Neural cell (in vitro differentiated cells): ENCODE measurements around the gene TPM1. TPM values are rescaled to one million over a fixed set of nuclear protein-coding genes. Genes with fewer than 3 reads are reported as not detected.

Source experiments
- H2AFZ ChIP-seq: fragments of 200-600, 300-800 bp; sonication (generic), shearing (Covaris generic); 2 replicates; pipeline ENCODE4 v1.6.0; 2014; ENCODE audit warnings: low read depth, mild to moderate bottlenecking, antibody characterized with exemption, low read length, moderate library complexity
- H3F3A ChIP-seq: fragments of 200-600 bp; shearing (Covaris generic); 2 replicates; pipeline ENCODE4 v1.6.1; 2016; ENCODE audit warnings: mild to moderate bottlenecking, moderate library complexity, mixed read lengths, antibody characterized with exemption, low read length; ENCODE audit not compliant: insufficient read depth, poor library complexity, severe bottlenecking
- H3K27ac ChIP-seq: fragments of 200-600, 300-800 bp; sonication (generic), shearing (Covaris generic); 2 replicates; pipeline ENCODE4 v1.5.1; 2014; ENCODE audit warnings: mild to moderate bottlenecking, low read length, moderate library complexity
- H3K27me3 ChIP-seq: fragments of 300-800, 200-600 bp; sonication (generic), shearing (Covaris generic); 2 replicates; pipeline ENCODE4 v1.6.0; 2014; ENCODE audit warnings: mild to moderate bottlenecking, low read depth, low read length, moderate library complexity; ENCODE audit not compliant: insufficient read depth
- H3K36me3 ChIP-seq: fragments of 300-800, 200-600 bp; sonication (generic), shearing (Covaris generic); 2 replicates; pipeline ENCODE4 v1.5.1; 2014; ENCODE audit warnings: mild to moderate bottlenecking, antibody characterized with exemption, low read length, moderate library complexity; ENCODE audit not compliant: insufficient read depth
- H3K4me2 ChIP-seq: fragments of 300-800, 200-600 bp; sonication (generic), shearing (Covaris generic); 2 replicates; pipeline ENCODE4 v1.6.0; 2014; ENCODE audit warnings: mild to moderate bottlenecking, low read length
- H3K4me3 ChIP-seq: fragments of 300-800, 200-600 bp; sonication (generic), shearing (Covaris generic); 2 replicates; pipeline ENCODE4 v1.5.1; 2014; ENCODE audit warnings: mild to moderate bottlenecking, low read length, moderate library complexity
- H3K79me2 ChIP-seq: fragments of 200-600 bp; shearing (Covaris generic); replicated peaks from 2 replicates; pipeline ENCODE4 v1.6.0; 2014; ENCODE audit warnings: mild to moderate bottlenecking, low read length, moderate library complexity; ENCODE audit not compliant: insufficient read depth
- H3K9ac ChIP-seq: fragments of 300-800, 200-600 bp; sonication (generic), shearing (Covaris generic); 2 replicates; pipeline ENCODE4 v1.6.1; 2016; ENCODE audit warnings: mild to moderate bottlenecking, low read length, mixed read lengths
- H3K9me2 ChIP-seq: fragments of 200-600 bp; shearing (Covaris generic); 2 replicates; pipeline ENCODE4 v1.6.1; 2016; ENCODE audit warnings: mild to moderate bottlenecking, low read length, mixed read lengths; ENCODE audit not compliant: insufficient read depth
- H3K9me3 ChIP-seq: fragments of 200-600, 300-800 bp; sonication (generic), shearing (Covaris generic); 2 replicates; pipeline ENCODE4 v1.6.1; 2016; ENCODE audit warnings: mild to moderate bottlenecking, mixed run types, low read length, moderate library complexity, mixed read lengths
- H4K20me1 ChIP-seq: fragments of 200-600 bp; shearing (Covaris generic); 2 replicates; pipeline ENCODE4 v1.6.1; 2016; ENCODE audit warnings: mild to moderate bottlenecking, mixed run types; ENCODE audit not compliant: insufficient read depth
- CTCF ChIP-seq: fragments of 450-650 bp; IDR thresholded peaks from 2 replicates; pipeline ENCODE4 v1.5.1; 2014; ENCODE audit warnings: antibody characterized with exemption, mild to moderate bottlenecking, moderate library complexity; ENCODE audit not compliant: poor library complexity, severe bottlenecking
- EP300 ChIP-seq: fragments of 450-650 bp; conservative IDR thresholded peaks from 2 replicates; pipeline ENCODE4 v1.6.1; 2014; ENCODE audit warnings: antibody characterized with exemption, mild to moderate bottlenecking, moderate library complexity; ENCODE audit not compliant: poor library complexity, severe bottlenecking
- EZH2 ChIP-seq: fragments of 200-600, 300-800 bp; shearing (Covaris generic), sonication (generic); IDR thresholded peaks from 2 replicates; pipeline ENCODE4 v1.6.1; 2014; ENCODE audit warnings: antibody characterized with exemption, low read length, borderline replicate concordance, mild to moderate bottlenecking; ENCODE audit not compliant: insufficient read depth, poor library complexity, severe bottlenecking
- MXI1 ChIP-seq: fragments of 450-650 bp; conservative IDR thresholded peaks from 2 replicates; pipeline ENCODE4 v1.6.1; 2014; ENCODE audit warnings: antibody characterized with exemption, mild to moderate bottlenecking; ENCODE audit not compliant: poor library complexity, severe bottlenecking
- POLR2AphosphoS5 ChIP-seq: IDR thresholded peaks from 2 replicates; pipeline ENCODE4 v1.6.1; 2012
- RAD21 ChIP-seq: fragments of 450-650 bp; conservative IDR thresholded peaks from 2 replicates; pipeline ENCODE4 v1.6.1; 2014; ENCODE audit warnings: antibody characterized with exemption, mild to moderate bottlenecking, moderate library complexity
- REST ChIP-seq: IDR thresholded peaks from 2 replicates; pipeline ENCODE4 v1.6.1; 2012; ENCODE audit warnings: borderline replicate concordance
- SMC3 ChIP-seq: fragments of 450-650 bp; conservative IDR thresholded peaks from 2 replicates; pipeline ENCODE4 v1.6.1; 2014; ENCODE audit warnings: antibody characterized with exemption, mild to moderate bottlenecking, moderate library complexity; ENCODE audit not compliant: poor library complexity
- TAF1 ChIP-seq: IDR thresholded peaks from 2 replicates; pipeline ENCODE4 v1.6.1; 2012; ENCODE audit warnings: low read depth
- polyA plus RNA-seq: library from polyadenylated mRNA; depleted of rRNA; stranded (reverse); fragments of >200 nt; gene quantifications from 2 replicates; pipeline ENCODE4 v1.2.3, GENCODE V29; 2014

Gene TPM1
- polyA plus RNA-seq, 1 donor from 2014 or later: 254 TPM

- no peak overlapping the region for H3K4me2 ChIP-seq
These were observed 22.9 kb upstream of the TPM1 start for GRCh38 chr15:63019511-63020109.

GRCh38 chr15:63020128-63020527 is 22.4 kb upstream of the TPM1 start:
- no peak overlapping the region for H3K9ac ChIP-seq

More at GRCh38 chr15:63019511-63020109, 22.9 kb upstream of the TPM1 start:
- H3K9ac ChIP-seq: no peak overlapping the region
- no peak for TF ChIP-seq RAD21
- no peak for TF ChIP-seq REST
- no peak for TF ChIP-seq CTCF
- TF ChIP-seq EP300: no peak
- no peak for TF ChIP-seq SMC3
- no peak for TF ChIP-seq POLR2AphosphoS5
- TF ChIP-seq EZH2: no peak
- TF ChIP-seq MXI1: no peak
- no peak for TF ChIP-seq TAF1
- no peaks in the 10 kb centered on the region for H3F3A ChIP-seq
- no peaks in the 10 kb centered on the region for H3K9me2 ChIP-seq
- no peak overlapping the region for H2AFZ ChIP-seq
- no peaks in the 10 kb centered on the region for H4K20me1 ChIP-seq
- no peak overlapping the region for H3K4me3 ChIP-seq
- H3K9me3 ChIP-seq: no peaks in the 10 kb centered on the region
- no peaks in the 10 kb centered on the region for H3K27me3 ChIP-seq
- no peak overlapping the region for H3K27ac ChIP-seq
- no peaks in the 10 kb centered on the region for H3K36me3 ChIP-seq
- H3K79me2 ChIP-seq: no peaks in the 10 kb centered on the region

More at GRCh38 chr15:63020128-63020527, 22.4 kb upstream of the TPM1 start:
- Histone ChIP-seq H3K9me2 (no peaks in the 10 kb centered on the region), H3K4me3 (no peak overlapping the region), H3K27ac (no peak overlapping the region), H3F3A (no peaks in the 10 kb centered on the region), H3K79me2 (no peaks in the 10 kb centered on the region), H3K27me3 (no peaks in the 10 kb centered on the region), H3K4me2 (no peak overlapping the region), H2AFZ (no peak overlapping the region), H3K36me3 (no peaks in the 10 kb centered on the region), H3K9me3 (no peaks in the 10 kb centered on the region), H4K20me1 (no peaks in the 10 kb centered on the region)
- TF ChIP-seq EP300 (no peak), RAD21 (no peak), POLR2AphosphoS5 (no peak), EZH2 (no peak), TAF1 (no peak)
